PFSK-1 (cell line): Measurements from ENCODE around the gene PEBP1.

Source experiments
- POLR2AphosphoS5 ChIP-seq: IDR thresholded peaks from 2 replicates; pipeline ENCODE4 v1.6.1; 2012; ENCODE audit warnings: low read depth, mild to moderate bottlenecking, control low read depth, low read length, moderate library complexity
- SIN3A ChIP-seq: IDR thresholded peaks from 2 replicates; pipeline ENCODE4 v1.6.1; 2012; ENCODE audit warnings: mild to moderate bottlenecking, low read length, moderate library complexity, borderline replicate concordance; ENCODE audit not compliant: insufficient read depth
- TAF1 ChIP-seq: IDR thresholded peaks from 2 replicates; pipeline ENCODE4 v1.6.1; 2012; ENCODE audit warnings: low read length, control low read depth, borderline replicate concordance; ENCODE audit not compliant: insufficient read depth
- TF ChIP-seq, protein P1 (sequence below), 2 experiments: IDR thresholded peaks; 2 replicates each; pipeline versions ENCODE4 v1.6.1 to v1.8.0; 2011 to 2012; ENCODE audit warnings: low read depth in 2 of 2, low read length in 2 of 2, control low read depth in 1 of 2, inconsistent platforms in 1 of 2, mild to moderate bottlenecking in 1 of 2, moderate library complexity in 1 of 2; ENCODE audit not compliant: insufficient read depth in 1 of 2

DNA sequence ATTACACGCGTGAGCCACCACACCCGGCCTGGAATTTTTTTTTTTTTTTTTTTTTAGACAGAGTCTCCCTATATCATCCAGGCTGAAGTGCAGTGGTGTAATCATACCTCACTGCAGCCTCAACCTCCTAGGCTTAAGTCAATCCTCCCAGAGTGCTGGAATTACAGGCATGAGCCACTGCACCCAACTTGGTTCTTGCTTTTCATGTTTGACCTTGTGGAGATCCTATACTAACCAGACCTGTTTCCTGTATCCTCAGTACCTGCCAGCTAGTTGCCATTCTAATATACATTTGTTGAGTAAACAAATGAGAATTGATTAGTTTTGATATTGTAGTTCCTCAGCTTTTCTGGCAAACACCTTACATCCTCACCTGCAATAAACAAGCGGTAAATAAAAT lies 28.9 kb upstream of the PEBP1 start:
- TF ChIP-seq TAF1 (no peak), POLR2AphosphoS5 (no peak), SIN3A (no peak)
- TF ChIP-seq, protein P1, sequence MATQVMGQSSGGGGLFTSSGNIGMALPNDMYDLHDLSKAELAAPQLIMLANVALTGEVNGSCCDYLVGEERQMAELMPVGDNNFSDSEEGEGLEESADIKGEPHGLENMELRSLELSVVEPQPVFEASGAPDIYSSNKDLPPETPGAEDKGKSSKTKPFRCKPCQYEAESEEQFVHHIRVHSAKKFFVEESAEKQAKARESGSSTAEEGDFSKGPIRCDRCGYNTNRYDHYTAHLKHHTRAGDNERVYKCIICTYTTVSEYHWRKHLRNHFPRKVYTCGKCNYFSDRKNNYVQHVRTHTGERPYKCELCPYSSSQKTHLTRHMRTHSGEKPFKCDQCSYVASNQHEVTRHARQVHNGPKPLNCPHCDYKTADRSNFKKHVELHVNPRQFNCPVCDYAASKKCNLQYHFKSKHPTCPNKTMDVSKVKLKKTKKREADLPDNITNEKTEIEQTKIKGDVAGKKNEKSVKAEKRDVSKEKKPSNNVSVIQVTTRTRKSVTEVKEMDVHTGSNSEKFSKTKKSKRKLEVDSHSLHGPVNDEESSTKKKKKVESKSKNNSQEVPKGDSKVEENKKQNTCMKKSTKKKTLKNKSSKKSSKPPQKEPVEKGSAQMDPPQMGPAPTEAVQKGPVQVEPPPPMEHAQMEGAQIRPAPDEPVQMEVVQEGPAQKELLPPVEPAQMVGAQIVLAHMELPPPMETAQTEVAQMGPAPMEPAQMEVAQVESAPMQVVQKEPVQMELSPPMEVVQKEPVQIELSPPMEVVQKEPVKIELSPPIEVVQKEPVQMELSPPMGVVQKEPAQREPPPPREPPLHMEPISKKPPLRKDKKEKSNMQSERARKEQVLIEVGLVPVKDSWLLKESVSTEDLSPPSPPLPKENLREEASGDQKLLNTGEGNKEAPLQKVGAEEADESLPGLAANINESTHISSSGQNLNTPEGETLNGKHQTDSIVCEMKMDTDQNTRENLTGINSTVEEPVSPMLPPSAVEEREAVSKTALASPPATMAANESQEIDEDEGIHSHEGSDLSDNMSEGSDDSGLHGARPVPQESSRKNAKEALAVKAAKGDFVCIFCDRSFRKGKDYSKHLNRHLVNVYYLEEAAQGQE (IDR thresholded peaks at IDR 0.05; ENCODE audit: insufficient read depth in 1 of 2, low read depth in 2 of 2, low read length in 2 of 2), result no peak
